GM12875 (cell line): ENCODE data around the gene DCDC2.

Experiments
- H3K4me3 ChIP-seq: one replicate; pipeline ENCODE4 v1.5.1; 2011; ENCODE audit warnings: low read depth, low read length, control low read depth
- CTCF ChIP-seq: IDR thresholded peaks from 2 replicates; pipeline ENCODE4 v1.5.1; 2011; ENCODE audit warnings: low read depth, mild to moderate bottlenecking, control low read depth, inconsistent platforms, low read length, moderate library complexity, borderline replicate concordance; ENCODE audit not compliant: insufficient read depth

DCDC2 gene

GRCh38 chr6:24352434-24352833 is 5.4 kb downstream of the DCDC2 start:
- H3K4me3 ChIP-seq: no peak overlapping the region
- TF ChIP-seq CTCF: no peak

- H3K4me3 ChIP-seq: no peak overlapping the region
- TF ChIP-seq CTCF: no peak
Measured at GRCh38 chr6:24344976-24345375, 12.9 kb downstream of the DCDC2 start.

- TF ChIP-seq CTCF: no peak
- no peak overlapping the region for H3K4me3 ChIP-seq
Measured at GRCh38 chr6:24340998-24341938, 16.6 kb downstream of the DCDC2 start.

- no peak overlapping the region for H3K4me3 ChIP-seq
- TF ChIP-seq CTCF: no peak
Measured at GRCh38 chr6:24339932-24340331, 17.9 kb downstream of the DCDC2 start.

GRCh38 chr6:24334285-24334684 is 23.6 kb downstream of the DCDC2 start:
- no peak for TF ChIP-seq CTCF

GRCh38 chr6:24332317-24332716 is 25.5 kb downstream of the DCDC2 start:
- no peak for TF ChIP-seq CTCF
- H3K4me3 ChIP-seq: no peak overlapping the region

More at GRCh38 chr6:24334285-24334684, 23.6 kb downstream of the DCDC2 start:
- no peak overlapping the region for H3K4me3 ChIP-seq

GRCh38 chr6:24330137-24330732 is 27.6 kb downstream of the DCDC2 start:
- no peak overlapping the region for H3K4me3 ChIP-seq
- no peak for TF ChIP-seq CTCF
